ENCODE results near the gene CDC42BPB.

DNA sequence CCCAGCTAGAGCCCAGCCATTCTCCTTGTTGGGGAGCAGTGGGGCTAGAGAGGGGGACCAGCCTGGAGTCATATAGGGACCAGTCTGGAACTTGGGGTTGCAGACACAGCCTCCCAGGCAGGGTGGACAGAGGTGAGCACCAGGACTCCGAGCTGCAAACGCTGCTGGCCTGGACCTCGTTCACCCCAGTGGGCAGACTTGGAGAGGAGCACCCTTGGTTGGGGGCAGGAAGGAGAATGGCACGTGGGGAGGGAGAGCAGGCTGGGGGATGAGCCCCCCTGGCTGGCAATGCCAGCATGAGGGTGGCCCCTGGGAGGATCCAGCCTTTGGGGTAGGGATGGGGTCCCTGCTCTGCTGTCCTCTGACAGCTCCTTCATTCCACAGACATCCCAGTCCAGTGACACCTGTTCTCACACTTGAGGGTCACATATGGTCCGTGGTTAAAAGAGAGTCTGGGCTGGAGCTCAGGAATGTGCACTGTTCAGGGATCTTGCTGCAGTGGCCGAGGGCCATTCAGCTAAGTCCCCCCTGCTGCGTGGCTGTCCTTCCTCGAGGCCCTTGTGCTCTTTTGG, 29.5 kb upstream of the CDC42BPB start:
- TF ChIP-seq, protein P1, sequence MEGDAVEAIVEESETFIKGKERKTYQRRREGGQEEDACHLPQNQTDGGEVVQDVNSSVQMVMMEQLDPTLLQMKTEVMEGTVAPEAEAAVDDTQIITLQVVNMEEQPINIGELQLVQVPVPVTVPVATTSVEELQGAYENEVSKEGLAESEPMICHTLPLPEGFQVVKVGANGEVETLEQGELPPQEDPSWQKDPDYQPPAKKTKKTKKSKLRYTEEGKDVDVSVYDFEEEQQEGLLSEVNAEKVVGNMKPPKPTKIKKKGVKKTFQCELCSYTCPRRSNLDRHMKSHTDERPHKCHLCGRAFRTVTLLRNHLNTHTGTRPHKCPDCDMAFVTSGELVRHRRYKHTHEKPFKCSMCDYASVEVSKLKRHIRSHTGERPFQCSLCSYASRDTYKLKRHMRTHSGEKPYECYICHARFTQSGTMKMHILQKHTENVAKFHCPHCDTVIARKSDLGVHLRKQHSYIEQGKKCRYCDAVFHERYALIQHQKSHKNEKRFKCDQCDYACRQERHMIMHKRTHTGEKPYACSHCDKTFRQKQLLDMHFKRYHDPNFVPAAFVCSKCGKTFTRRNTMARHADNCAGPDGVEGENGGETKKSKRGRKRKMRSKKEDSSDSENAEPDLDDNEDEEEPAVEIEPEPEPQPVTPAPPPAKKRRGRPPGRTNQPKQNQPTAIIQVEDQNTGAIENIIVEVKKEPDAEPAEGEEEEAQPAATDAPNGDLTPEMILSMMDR (IDR thresholded peaks at IDR 0.05; ENCODE audit: insufficient read depth, low read length, poor library complexity, severe bottlenecking), result no peak
- no peak for TF ChIP-seq EZH2phosphoT487 (conservative IDR thresholded peaks at IDR 0.05; ENCODE audit: low read length)

Measured in SU-DHL-6 (cell line).